ENCODE results near the gene EPHA1. TPM values are rescaled to one million over a fixed set of nuclear protein-coding genes. Genes with fewer than 3 reads are reported as not detected.
"Not testable (repeated sequence)": the region's sequence is repeated elsewhere in the genome, so short reads cannot be mapped to it uniquely, and the experiment has no call there.

The EPHA1 gene
- total RNA-seq, 3 donors from 2014 or later (not counting 1 experiment from before 2014, with no cell fraction given): 1.0 to 1.2 TPM; not detected in 1

DNA sequence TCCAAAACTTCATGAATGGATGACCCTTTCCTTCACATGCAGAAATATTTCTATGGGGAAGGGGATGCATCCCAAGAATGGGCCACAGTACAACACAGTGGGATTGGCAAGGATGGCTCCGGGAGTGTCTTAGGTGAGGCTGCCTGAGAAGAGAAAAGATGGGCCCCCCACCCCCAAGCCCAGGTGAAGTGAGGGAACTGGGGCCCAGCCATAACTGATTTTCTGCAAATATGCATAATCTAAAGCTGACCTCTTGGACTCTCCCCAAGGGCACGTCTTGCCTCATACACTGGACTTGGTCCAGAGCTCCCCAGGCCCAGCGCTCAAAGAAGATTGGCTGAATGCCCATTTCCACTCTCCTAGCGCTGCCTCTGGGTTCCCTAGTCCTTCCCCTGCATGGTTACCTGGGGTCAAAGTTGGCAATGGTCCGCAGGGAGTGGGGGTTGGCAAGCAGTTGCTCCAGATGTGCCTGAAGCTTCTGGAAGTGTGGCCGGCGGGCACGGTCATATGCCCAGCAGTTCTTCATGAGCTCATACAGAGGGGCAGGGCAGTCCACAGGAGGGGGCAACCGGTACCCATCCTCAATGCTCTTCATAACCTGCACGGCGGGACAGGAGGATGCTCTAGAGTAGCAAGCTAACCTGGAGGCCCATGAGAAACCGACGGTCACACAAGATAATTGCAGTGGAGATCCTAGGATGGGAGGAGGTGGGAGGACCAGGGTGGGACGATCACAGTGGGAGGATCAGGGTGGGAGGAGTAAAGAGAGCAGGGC lies 15.2 kb downstream of the EPHA1 start:
- H3K4me3 ChIP-seq (ENCODE audit: low read length): no peak overlapping the region

GRCh38 chr7:143392875-143393266 lies 15.8 kb downstream of the EPHA1 start:
- Mint-ChIP-seq H3K27ac (no peak overlapping the region), H3K4me1 (peaks cover 11 to 24% of the 10 kb centered on the region in 2 donors), H3K4me3 (no peak overlapping the region), H3K36me3 (no peaks in the 10 kb centered on the region), H3K9me3 (no peaks in the 10 kb centered on the region), H3K27me3 (ENCODE audit: low read depth in 2 of 2) (no peaks in the 10 kb centered on the region)
- H3K4me1 ChIP-seq (ENCODE audit: control insufficient read depth, insufficient read depth, low read length): peaks cover 15% of the 10 kb centered on the region
- H3K27me3 ChIP-seq (ENCODE audit: control insufficient read depth, insufficient read depth, low read length): no peaks in the 10 kb centered on the region
- intact Hi-C loops (cut with micrococcal nuclease): no loop called here
- no peak overlapping the region for H3K4me3 ChIP-seq (ENCODE audit: low read length)
- TF ChIP-seq, protein P1, sequence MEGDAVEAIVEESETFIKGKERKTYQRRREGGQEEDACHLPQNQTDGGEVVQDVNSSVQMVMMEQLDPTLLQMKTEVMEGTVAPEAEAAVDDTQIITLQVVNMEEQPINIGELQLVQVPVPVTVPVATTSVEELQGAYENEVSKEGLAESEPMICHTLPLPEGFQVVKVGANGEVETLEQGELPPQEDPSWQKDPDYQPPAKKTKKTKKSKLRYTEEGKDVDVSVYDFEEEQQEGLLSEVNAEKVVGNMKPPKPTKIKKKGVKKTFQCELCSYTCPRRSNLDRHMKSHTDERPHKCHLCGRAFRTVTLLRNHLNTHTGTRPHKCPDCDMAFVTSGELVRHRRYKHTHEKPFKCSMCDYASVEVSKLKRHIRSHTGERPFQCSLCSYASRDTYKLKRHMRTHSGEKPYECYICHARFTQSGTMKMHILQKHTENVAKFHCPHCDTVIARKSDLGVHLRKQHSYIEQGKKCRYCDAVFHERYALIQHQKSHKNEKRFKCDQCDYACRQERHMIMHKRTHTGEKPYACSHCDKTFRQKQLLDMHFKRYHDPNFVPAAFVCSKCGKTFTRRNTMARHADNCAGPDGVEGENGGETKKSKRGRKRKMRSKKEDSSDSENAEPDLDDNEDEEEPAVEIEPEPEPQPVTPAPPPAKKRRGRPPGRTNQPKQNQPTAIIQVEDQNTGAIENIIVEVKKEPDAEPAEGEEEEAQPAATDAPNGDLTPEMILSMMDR (IDR thresholded peaks at IDR 0.05): no peak
- ATAC-seq (no peak), DNase-seq (no peak)
- peaks cover 39% of the 10 kb centered on the region for H3K36me3 ChIP-seq (ENCODE audit: control insufficient read depth, insufficient read depth, low read length)
- 97% methylated on average over 6 of the region's 6 CpGs for WGBS (ENCODE audit: insufficient coverage)
- H3K27ac ChIP-seq (ENCODE audit: low read length): no peak overlapping the region
- no peaks in the 10 kb centered on the region for H3K9me3 ChIP-seq (ENCODE audit: control insufficient read depth, insufficient read depth, low read length)

More for the DNA sequence above, 15.2 kb downstream of the EPHA1 start:
- Mint-ChIP-seq H3K9me3 (no peaks in the 10 kb centered on the region), H3K36me3 (no peaks in the 10 kb centered on the region), H3K27me3 (ENCODE audit: low read depth in 2 of 2) (no peaks in the 10 kb centered on the region), H3K4me3 (no peak overlapping the region), H3K27ac (no peak overlapping the region), H3K4me1 (peaks cover 11 to 24% of the 10 kb centered on the region in 2 donors)
- intact Hi-C loops (cut with micrococcal nuclease): no loop called here
- no peak overlapping the region for H3K27ac ChIP-seq (ENCODE audit: low read length)
- H3K27me3 ChIP-seq (ENCODE audit: control insufficient read depth, insufficient read depth, low read length): no peaks in the 10 kb centered on the region
- 96% methylated on average over 14 of the region's 14 CpGs for WGBS (ENCODE audit: insufficient coverage)
- ATAC-seq (no peak), DNase-seq (no peak)
- H3K36me3 ChIP-seq (ENCODE audit: control insufficient read depth, insufficient read depth, low read length): peaks cover 35% of the 10 kb centered on the region
- H3K9me3 ChIP-seq (ENCODE audit: control insufficient read depth, insufficient read depth, low read length): no peaks in the 10 kb centered on the region
- peaks cover 15% of the 10 kb centered on the region for H3K4me1 ChIP-seq (ENCODE audit: control insufficient read depth, insufficient read depth, low read length)
- TF ChIP-seq, protein P1 (IDR thresholded peaks at IDR 0.05): no peak

DNA sequence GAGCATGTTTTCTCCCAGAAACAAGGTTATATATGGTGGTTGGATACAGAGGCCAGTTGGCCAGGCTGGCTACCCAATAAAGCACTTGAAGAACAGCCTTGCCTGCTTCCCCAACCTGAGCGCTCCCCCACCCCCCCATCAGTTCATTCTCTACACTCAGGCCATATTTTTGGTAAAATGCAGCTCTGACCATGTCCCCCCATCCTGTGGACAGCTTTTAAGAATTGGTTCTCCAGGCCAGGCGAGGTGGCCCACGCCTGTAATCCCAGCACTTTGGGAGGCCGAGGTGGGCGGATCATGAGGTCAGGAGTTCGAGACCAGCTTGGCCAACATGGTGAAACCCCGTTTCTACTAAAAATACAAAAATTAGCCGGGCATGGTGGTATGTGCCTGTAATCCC lies 16.2 kb downstream of the EPHA1 start:
- H3K27ac ChIP-seq (ENCODE audit: low read length); H3K36me3 Mint-ChIP-seq; H3K27me3 Mint-ChIP-seq (ENCODE audit: low read depth in 2 of 2); H3K27me3 ChIP-seq (ENCODE audit: control insufficient read depth, insufficient read depth, low read length); intact Hi-C loops (cut with micrococcal nuclease); H3K9me3 Mint-ChIP-seq; DNase-seq; H3K4me3 Mint-ChIP-seq; ATAC-seq; H3K9me3 ChIP-seq (ENCODE audit: control insufficient read depth, insufficient read depth, low read length); H3K27ac Mint-ChIP-seq; H3K4me3 ChIP-seq (ENCODE audit: low read length): not testable (repeated sequence)
- peaks cover 11 to 24% of the 10 kb centered on the region in 2 donors for H3K4me1 Mint-ChIP-seq
- Histone ChIP-seq H3K36me3 (ENCODE audit: control insufficient read depth, insufficient read depth, low read length) (peaks cover 44% of the 10 kb centered on the region), H3K4me1 (ENCODE audit: control insufficient read depth, insufficient read depth, low read length) (peaks cover 15% of the 10 kb centered on the region)
- WGBS (ENCODE audit: insufficient coverage): 98% methylated on average over 8 of the region's 8 CpGs

DNA sequence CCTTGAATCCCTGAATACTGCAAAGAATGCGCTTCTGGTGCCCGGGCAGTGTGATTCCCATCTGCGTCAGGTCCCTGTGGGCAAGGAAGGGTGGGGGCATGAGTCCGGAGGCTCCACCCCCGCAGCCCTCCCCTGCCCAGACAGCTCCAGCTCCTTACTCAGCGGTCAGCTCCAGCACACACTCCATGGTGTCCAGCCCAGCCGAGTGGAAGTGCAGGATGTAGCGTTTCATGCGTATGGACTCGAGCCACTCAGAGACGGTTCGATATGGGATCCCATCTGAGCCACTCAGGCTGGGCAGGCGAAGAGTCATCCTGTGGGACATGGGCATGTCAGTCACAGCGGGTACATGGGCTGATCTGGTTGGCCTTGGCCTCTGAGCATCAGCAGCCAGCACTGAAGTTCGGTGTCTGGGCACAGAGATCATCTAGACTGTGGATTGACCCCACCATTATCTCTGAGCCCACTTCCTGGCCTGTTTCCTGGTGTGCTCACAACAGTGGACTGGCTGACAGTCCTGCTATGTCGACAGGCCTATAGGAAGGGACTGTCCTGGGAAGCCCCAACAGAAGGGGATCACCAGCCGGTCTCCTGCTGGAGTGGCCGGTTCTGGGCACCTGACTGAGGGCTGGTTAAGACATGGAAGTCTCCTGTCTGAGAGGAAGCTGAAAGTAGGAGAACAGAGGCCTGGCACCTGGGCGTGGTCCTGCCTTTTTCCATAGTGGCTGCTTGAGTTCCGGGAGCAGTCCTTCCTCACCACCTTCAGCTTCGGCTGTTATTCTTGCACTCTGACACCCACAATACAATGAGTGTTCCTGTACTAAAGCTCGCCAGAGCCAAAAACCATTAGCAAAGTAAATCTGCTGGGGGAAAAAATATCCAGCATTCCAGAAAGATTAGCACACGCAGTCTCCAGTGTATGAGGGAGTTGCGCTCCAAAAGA lies 16.9 kb downstream of the EPHA1 start:
- Histone ChIP-seq H3K36me3 (ENCODE audit: control insufficient read depth, insufficient read depth, low read length) (peaks cover 50% of the 10 kb centered on the region), H3K4me3 (ENCODE audit: low read length) (no peak overlapping the region), H3K9me3 (ENCODE audit: control insufficient read depth, insufficient read depth, low read length) (no peaks in the 10 kb centered on the region), H3K4me1 (ENCODE audit: control insufficient read depth, insufficient read depth, low read length) (peaks cover 20% of the 10 kb centered on the region), H3K27ac (ENCODE audit: low read length) (no peak overlapping the region), H3K27me3 (ENCODE audit: control insufficient read depth, insufficient read depth, low read length) (no peaks in the 10 kb centered on the region)
- 89% methylated on average over 24 of the region's 24 CpGs for WGBS (ENCODE audit: insufficient coverage)
- Mint-ChIP-seq H3K36me3 (no peaks in the 10 kb centered on the region), H3K27me3 (ENCODE audit: low read depth in 2 of 2) (no peaks in the 10 kb centered on the region), H3K4me1 (peaks cover 11 to 24% of the 10 kb centered on the region in 2 donors), H3K27ac (no peak overlapping the region), H3K9me3 (no peaks in the 10 kb centered on the region), H3K4me3 (no peak overlapping the region)
- DNase-seq (no peak), ATAC-seq (no peak)
- TF ChIP-seq, protein P1 (IDR thresholded peaks at IDR 0.05): no peak
- intact Hi-C loops (cut with micrococcal nuclease): no loop called here
